Activated CD4-positive, alpha-beta T cell treated with anti-CD3 and anti-CD28 coated beads for 1 hour (primary cell): ENCODE data around the gene ADAMTS12.

Source experiments
- DNase-seq: peaks from one replicate; pipeline ENCODE4 v3.0.0-alpha.2; 2020

Gene ADAMTS12

GRCh38 chr5:33840927-33841547, 50.8 kb downstream of the ADAMTS12 start:
- DNase-seq: no peak

GRCh38 chr5:33837301-33837700, 54.5 kb downstream of the ADAMTS12 start:
- DNase-seq: no peak

- no peak for DNase-seq
These were observed 57.5 kb downstream of the ADAMTS12 start for GRCh38 chr5:33834334-33834733.

- no peak for DNase-seq
These were observed 58.6 kb downstream of the ADAMTS12 start for GRCh38 chr5:33833237-33833575.

GRCh38 chr5:33832404-33833236, 59.2 kb downstream of the ADAMTS12 start:
- no peak for DNase-seq

GRCh38 chr5:33831041-33831440, 60.7 kb downstream of the ADAMTS12 start:
- no peak for DNase-seq

GRCh38 chr5:33829430-33829829, 62.4 kb downstream of the ADAMTS12 start:
- DNase-seq: no peak

GRCh38 chr5:33828626-33829308, 63.0 kb downstream of the ADAMTS12 start:
- DNase-seq: no peak

GRCh38 chr5:33827885-33828284, 63.9 kb downstream of the ADAMTS12 start:
- DNase-seq: no peak

- DNase-seq: no peak
These were observed 64.6 kb downstream of the ADAMTS12 start for GRCh38 chr5:33827018-33827707.

- no peak for DNase-seq
These were observed 67.1 kb downstream of the ADAMTS12 start for GRCh38 chr5:33824516-33825195.

- no peak for DNase-seq
These were observed 74.5 kb downstream of the ADAMTS12 start for GRCh38 chr5:33817301-33817700.

GRCh38 chr5:33816791-33817190, 75.0 kb downstream of the ADAMTS12 start:
- DNase-seq: no peak

- DNase-seq: no peak
These were observed 79.0 kb downstream of the ADAMTS12 start for GRCh38 chr5:33812746-33813145.

GRCh38 chr5:33810491-33811120, 81.2 kb downstream of the ADAMTS12 start:
- no peak for DNase-seq

GRCh38 chr5:33809936-33810335, 81.9 kb downstream of the ADAMTS12 start:
- DNase-seq: no peak

- DNase-seq: no peak
These were observed 83.1 kb downstream of the ADAMTS12 start for GRCh38 chr5:33808699-33809098.

GRCh38 chr5:33807771-33808170, 84.0 kb downstream of the ADAMTS12 start:
- no peak for DNase-seq

GRCh38 chr5:33806738-33807442, 84.9 kb downstream of the ADAMTS12 start:
- no peak for DNase-seq

- DNase-seq: no peak
These were observed 90.5 kb downstream of the ADAMTS12 start for GRCh38 chr5:33801292-33801691.

GRCh38 chr5:33800241-33800950, 91.4 kb downstream of the ADAMTS12 start:
- no peak for DNase-seq
